Uterus (tissue), 4 donors: Measurements from ENCODE around the gene TRIM15. TPM values are rescaled to one million over a fixed set of nuclear protein-coding genes. Genes with fewer than 3 reads are reported as not detected.

Source experiments
- DNase-seq, 2 donors: peaks; one replicate each; pipeline ENCODE4 v3.0.0-alpha.2; 2019 to 2020
- H3K27ac ChIP-seq, 2 donors: fragments of 200-600 bp; sonication (generic); 1 replicate in 1 of 2; 2 replicates in 1 of 2; pipeline ENCODE4 v1.5.1; 2016 to 2018
- H3K27me3 ChIP-seq, 2 donors: fragments of 200-600 bp; sonication (generic); one replicate each; pipeline ENCODE4 v1.5.1; 2018 to 2019; ENCODE audit warnings: control low read depth in 1 of 2
- H3K36me3 ChIP-seq, 2 donors: fragments of 200-600 bp; sonication (generic); one replicate each; pipeline ENCODE4 v1.5.1; 2019; ENCODE audit warnings: control low read depth in 1 of 2
- H3K4me1 ChIP-seq, 2 donors: fragments of 200-600 bp; sonication (generic); one replicate each; pipeline ENCODE4 v1.5.1; 2018 to 2019; ENCODE audit warnings: control low read depth in 1 of 2
- H3K4me3 ChIP-seq, 2 donors: fragments of 200-600 bp; sonication (generic); 1 replicate in 1 of 2; 2 replicates in 1 of 2; pipeline ENCODE4 v1.5.1; 2018 to 2019; ENCODE audit warnings: mild to moderate bottlenecking in 1 of 2
- H3K9me3 ChIP-seq, 2 donors: fragments of 200-600 bp; sonication (generic); one replicate each; pipeline ENCODE4 v1.5.1; 2019; ENCODE audit warnings: control low read depth in 1 of 2
- CTCF ChIP-seq, 4 experiments: fragments of 200-600 bp in 2 of 4; fragments of 450-650 bp in 2 of 4; sonication (generic) in 2 of 4; IDR thresholded peaks; one replicate each; pipeline ENCODE4 v1.5.1; 2016 to 2019; ENCODE audit warnings: antibody characterized with exemption in 4 of 4, mild to moderate bottlenecking in 2 of 4, moderate library complexity in 1 of 4
- POLR2A ChIP-seq, 2 donors: fragments of 450-650 bp; IDR thresholded peaks; one replicate each; pipeline ENCODE4 v1.6.1; 2016; ENCODE audit warnings: antibody characterized with exemption in 2 of 2, mild to moderate bottlenecking in 1 of 2, moderate library complexity in 1 of 2
- intact Hi-C: fragments of 100-400 bp; cut with DNase I; formaldehyde crosslinking; loops from one replicate; pipeline ENCODE4 v1.15.1; 2023; ENCODE audit warnings: low total_unique reads
- total RNA-seq, 4 donors: library from RNA; depleted of rRNA in 3 of 4; stranded (reverse); fragments of >200 nt in 3 of 4; gene quantifications; one replicate each; pipeline versions ENCODE4 v1.1.0 to v1.2.4, GENCODE V29; 2014 to 2023
- donor health status: DM: yes; HTN: yes; CAD: no.

Gene TRIM15
- total RNA-seq, 4 donors from 2014 or later = not detected

- Histone ChIP-seq H3K27ac (no peak overlapping the region), H3K9me3 (no peaks in the 10 kb centered on the region), H3K4me1 (no peaks in the 10 kb centered on the region), H3K27me3 (peaks cover 0 to 4% of the 10 kb centered on the region in 2 donors), H3K4me3 (no peak overlapping the region), H3K36me3 (no peaks in the 10 kb centered on the region)
- intact Hi-C loops = no loop called here
- TF ChIP-seq POLR2A (IDR thresholded peaks at IDR 0.05) = no peak
- no peak for TF ChIP-seq CTCF (IDR thresholded peaks at IDR 0.05)
- no peak for DNase-seq
Observed at GRCh38 chr6:30158475-30159040, 4.8 kb upstream of the TRIM15 start.

GRCh38 chr6:30160008-30160784 is 3.1 kb upstream of the TRIM15 start:
- H3K4me3 ChIP-seq = no peak overlapping the region
- no peaks in the 10 kb centered on the region for H3K9me3 ChIP-seq
- no peak for DNase-seq
- no peaks in the 10 kb centered on the region for H3K36me3 ChIP-seq
- intact Hi-C loops = no loop called here
- TF ChIP-seq CTCF (IDR thresholded peaks at IDR 0.05) = no peak
- no peaks in the 10 kb centered on the region for H3K4me1 ChIP-seq
- peaks cover 0 to 4% of the 10 kb centered on the region in 2 donors for H3K27me3 ChIP-seq
- no peak overlapping the region for H3K27ac ChIP-seq

- no peak within 1 kb of the TSS for H3K4me3 ChIP-seq
- no peaks in the 10 kb centered on the region for H3K36me3 ChIP-seq
- DNase-seq = no peak
- no peaks in the 10 kb centered on the region for H3K4me1 ChIP-seq
- H3K27ac ChIP-seq = no peak within 1 kb of the TSS
- peaks cover 0 to 4% of the 10 kb centered on the region in 2 donors for H3K27me3 ChIP-seq
- intact Hi-C loops = no loop called here
- TF ChIP-seq POLR2A (IDR thresholded peaks at IDR 0.05) (no peak), CTCF (IDR thresholded peaks at IDR 0.05) (no peak)
- no peaks in the 10 kb centered on the region for H3K9me3 ChIP-seq
Observed at GRCh38 chr6:30160785-30161531, 2.4 kb upstream of the TRIM15 start, which contains the start of gene TRIM10. Gene TRIM10, minus strand, starts transcription at chr6:30161211. Its CDS starts 353 bp downstream, at chr6:30160858.

- H3K27ac ChIP-seq = no peak overlapping the region
- no peaks in the 10 kb centered on the region for H3K9me3 ChIP-seq
- H3K36me3 ChIP-seq = no peaks in the 10 kb centered on the region
- no peaks in the 10 kb centered on the region for H3K4me1 ChIP-seq
- no peak overlapping the region for H3K4me3 ChIP-seq
- no peak for TF ChIP-seq POLR2A (IDR thresholded peaks at IDR 0.05)
- TF ChIP-seq CTCF (IDR thresholded peaks at IDR 0.05) = no peak
- H3K27me3 ChIP-seq = peaks cover 0 to 4% of the 10 kb centered on the region in 2 donors
- intact Hi-C loops = no loop called here
- no peak for DNase-seq
Observed at GRCh38 chr6:30162265-30163089, 869 bp upstream of the TRIM15 start.
